ENCODE measurements around the gene MRPS17.

MRPS17 gene

DNA sequence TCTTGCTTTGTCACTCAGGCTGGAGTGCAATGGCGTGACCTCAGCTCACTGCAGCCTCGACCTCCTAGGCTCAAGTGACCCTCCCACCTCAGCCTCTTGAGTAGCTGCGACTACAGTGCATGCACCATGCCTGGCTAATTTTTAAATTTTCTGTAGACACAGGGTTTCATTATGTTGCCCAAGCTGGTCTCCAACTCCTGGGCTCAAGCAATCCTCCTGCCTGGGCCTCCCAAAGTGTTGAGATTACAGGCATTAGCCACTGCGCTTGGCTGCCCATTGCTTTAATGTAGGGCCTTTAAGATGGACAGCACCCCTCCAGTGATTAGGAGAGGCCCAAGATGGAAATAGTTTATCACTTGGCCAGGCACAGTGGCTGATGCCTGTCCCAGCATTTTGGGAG lies 52.1 kb downstream of the MRPS17 start:
- Mint-ChIP-seq H3K27me3 (no peaks in the 10 kb centered on the region), H3K27ac (no peak overlapping the region), H3K36me3 (peaks cover 3% of the 10 kb centered on the region), H3K4me3 (no peak overlapping the region), H3K9me3 (ENCODE audit: low read depth) (no peaks in the 10 kb centered on the region), H3K4me1 (ENCODE audit: low read depth) (peaks cover 4% of the 10 kb centered on the region)

Data from activated naive CD8-positive, alpha-beta T cell (primary cell).